ENCODE results near the gene ITPR1.

The ITPR1 gene

GRCh38 chr3:4839278-4839677 is 346.1 kb downstream of the ITPR1 start:
- no peak for DNase-seq

GRCh38 chr3:4841225-4841624 is 348.1 kb downstream of the ITPR1 start:
- DNase-seq: peak; percentile 3

- no peak for DNase-seq
Measured at GRCh38 chr3:4841776-4842440, 348.8 kb downstream of the ITPR1 start.

DNA sequence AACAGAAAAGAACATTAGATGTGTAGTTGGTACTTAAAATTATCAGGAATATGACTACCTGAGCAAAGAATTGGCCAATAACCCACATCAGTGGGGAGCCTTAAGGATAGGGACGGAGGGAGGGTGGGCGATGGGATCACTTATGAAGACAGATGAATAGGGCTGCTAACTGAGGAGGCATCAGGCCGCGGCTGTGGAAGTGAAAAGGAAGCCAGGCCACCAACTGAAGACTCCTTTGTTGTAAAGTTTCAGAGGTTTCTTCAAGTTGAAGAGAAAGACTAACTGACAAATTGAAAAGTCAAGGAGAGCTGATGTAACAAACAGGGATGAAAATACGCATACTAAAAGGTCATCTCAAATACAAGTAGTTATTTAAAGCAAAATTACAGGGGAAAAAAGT is 350.5 kb downstream of the ITPR1 start:
- DNase-seq: no peak

GRCh38 chr3:4845882-4846281 is 352.7 kb downstream of the ITPR1 start:
- no peak for DNase-seq

- no peak for DNase-seq
Measured at GRCh38 chr3:4846543-4846942, 353.4 kb downstream of the ITPR1 start.

- DNase-seq: no peak
Measured at GRCh38 chr3:4848176-4848825, 355.2 kb downstream of the ITPR1 start.

- no peak for DNase-seq
Measured at GRCh38 chr3:4849136-4849535, 356.0 kb downstream of the ITPR1 start.

- DNase-seq: no peak
Measured at GRCh38 chr3:4849739-4850138, 356.6 kb downstream of the ITPR1 start.

DNA sequence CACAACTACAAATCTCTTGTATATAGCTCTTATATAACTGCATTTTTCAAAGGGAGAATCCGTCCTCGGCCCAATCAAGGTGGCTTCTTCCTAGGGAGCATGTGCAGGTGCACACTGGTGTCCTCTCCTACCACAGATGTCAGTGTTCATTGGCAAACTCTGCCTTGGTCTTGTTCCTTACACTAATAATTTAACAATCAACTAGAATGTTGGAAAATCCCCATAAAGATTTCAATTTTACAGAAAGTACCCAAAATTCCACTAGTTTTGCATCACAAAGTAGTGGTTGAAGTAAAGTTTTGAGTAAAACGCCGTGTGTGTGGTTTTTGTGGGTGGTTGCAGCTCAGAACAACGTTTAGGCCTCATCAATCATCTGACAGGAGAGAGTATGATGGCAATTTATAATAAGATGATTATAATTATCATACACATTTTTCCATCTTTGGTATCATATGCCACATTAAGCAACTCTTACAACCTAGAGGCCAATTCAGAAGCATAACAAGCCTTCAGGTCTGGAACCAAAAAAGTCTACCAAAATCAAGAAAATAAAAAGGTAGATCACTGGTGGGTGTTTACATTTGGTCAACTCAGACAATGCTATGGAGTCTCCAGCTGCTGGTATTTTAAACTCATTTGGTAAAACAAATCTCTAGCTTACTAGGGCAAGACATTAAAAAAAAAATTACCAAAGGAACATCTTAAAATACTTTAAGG is 357.2 kb downstream of the ITPR1 start:
- DNase-seq: no peak

DNA sequence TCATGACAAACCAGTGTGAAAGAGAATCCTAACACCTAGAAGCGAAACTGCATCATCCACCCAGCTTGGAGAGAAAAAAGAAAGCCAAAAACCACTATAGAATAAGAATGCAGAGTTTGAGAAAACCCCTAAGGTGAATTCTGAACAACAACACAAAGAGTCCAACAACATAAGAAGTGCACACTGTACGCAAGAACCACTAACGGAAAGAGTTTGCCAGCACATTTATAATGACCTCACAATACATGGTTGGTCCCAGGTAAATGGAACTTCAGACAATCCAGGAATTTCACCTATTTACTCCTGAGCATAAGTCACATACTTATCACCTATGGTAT is 357.7 kb downstream of the ITPR1 start:
- DNase-seq: no peak

DNA sequence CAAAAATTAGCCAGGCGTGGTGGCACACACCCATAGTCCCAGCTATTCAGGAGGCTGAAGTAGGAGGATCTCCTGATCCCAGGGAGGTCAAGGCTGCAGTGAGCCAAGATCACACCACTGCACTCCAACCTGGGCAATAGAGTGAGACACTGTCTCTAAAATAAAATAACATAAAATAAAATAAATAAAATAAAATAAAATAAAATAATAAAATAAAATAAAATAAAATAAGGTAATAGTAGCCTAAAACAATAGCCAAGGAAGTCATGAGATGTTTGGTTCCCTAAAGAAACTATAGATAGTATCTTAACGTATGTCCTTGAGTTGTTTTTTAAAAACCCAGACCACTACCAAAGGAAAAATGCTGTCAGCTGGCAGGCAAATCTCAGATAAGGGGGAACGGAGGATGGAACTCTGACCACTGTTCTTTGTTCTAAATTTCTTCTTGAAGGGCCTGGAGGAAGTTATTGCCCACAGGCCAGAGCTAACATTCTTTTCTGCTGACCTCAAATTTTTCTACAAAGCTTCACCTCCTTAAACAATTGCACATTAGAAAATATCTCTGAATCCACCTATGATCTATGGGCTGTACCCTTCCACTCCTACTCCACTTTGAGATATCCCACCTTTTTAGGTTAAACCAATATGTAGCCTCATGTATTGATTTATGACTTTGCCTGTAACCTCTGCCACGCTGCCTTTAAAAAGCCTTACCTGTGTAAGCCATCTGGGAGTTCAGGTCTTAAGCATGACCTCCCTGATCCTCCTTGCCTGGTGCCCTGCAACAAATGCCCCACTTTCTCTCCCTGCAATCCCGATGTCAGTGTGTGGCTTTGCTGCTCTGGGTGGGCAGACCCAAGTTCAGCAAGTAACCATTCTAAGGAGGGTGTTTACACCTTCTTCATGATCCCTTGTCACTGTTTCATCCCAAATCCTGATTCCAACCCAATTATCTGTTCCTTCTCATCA is 359.9 kb downstream of the ITPR1 start:
- DNase-seq: no peak

DNA sequence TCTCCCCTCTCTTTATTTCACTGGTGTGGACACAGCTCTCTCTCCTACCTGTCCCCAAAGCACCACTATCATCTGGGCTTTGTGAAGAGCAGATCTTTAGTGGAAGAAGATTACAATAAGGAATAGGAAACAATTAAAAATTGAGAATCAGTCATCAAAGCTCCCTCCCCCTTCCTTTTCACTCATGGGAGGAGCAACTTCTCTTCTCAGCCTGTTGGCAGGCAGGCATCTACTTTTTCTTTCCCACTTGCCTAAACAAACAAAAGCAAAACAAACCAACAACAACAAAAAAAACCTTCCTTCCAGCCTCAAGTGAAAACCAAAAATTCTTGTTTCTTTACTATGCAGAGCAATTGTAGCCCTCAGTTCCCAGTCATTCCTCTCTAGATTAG is 360.6 kb downstream of the ITPR1 start:
- DNase-seq: no peak

- DNase-seq: no peak
Measured at GRCh38 chr3:4855676-4856075, 362.5 kb downstream of the ITPR1 start.

GRCh38 chr3:4856136-4856535 is 363.0 kb downstream of the ITPR1 start:
- no peak for DNase-seq

- DNase-seq: no peak
Measured at GRCh38 chr3:4856564-4856963, 363.4 kb downstream of the ITPR1 start.

DNA sequence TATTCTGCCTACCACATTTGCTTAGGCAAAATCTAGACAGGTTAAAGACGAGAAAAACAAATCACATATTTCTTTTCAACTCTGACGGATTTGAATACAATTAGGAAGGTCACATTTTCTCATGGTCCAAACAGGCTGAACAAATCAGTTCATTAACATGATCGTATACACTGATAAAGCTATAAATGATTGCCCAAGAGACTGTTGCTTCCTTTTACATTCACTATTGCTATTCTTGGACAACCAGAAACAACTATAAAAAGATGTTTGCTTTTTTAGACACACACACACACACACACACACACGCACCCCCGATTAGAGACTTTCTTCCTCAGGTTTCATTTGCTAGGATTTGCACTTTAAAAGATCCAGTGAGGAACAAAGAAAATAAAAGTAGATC is 363.8 kb downstream of the ITPR1 start:
- DNase-seq: no peak

DNA sequence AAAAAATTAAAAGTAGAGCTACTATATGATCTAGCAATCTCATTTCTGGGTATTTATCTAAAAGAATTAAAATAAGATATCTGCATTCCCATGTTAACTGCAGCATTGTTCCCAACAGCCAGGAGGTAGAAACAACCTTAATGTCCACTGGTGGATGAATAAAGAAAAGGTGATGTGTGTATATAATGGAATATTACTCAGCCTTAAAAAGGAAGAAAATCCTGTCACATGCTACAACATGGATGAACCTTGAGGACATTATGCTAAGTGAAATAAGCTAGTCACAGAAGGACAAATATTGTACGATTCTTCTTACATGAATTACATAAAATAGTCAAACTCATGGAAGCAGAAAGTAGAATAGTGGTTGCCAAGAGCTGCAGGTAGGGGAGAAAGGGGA is 366.6 kb downstream of the ITPR1 start:
- DNase-seq: no peak

DNA sequence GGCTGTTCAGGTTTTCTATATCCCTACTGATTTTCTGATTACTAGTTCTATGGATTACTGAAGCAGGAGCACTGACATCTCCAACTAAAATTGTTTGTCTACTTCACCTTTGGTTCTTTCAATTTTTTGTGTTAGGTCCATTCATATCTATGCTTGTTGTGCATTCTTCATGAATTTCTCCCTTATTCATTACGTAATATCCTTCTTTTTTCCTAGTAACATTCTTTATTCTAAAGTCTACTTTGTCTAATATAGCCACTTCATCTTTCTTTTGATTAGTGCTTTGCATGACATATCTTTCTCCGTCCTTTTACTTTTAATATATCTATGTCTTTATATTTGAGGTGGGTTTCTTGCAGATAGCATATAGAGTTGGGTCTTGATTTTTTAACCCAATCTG is 369.8 kb downstream of the ITPR1 start:
- DNase-seq: no peak

- DNase-seq: no peak
Measured at GRCh38 chr3:4864503-4864902, 371.4 kb downstream of the ITPR1 start.

- DNase-seq: no peak
Measured at GRCh38 chr3:4865714-4866113, 372.6 kb downstream of the ITPR1 start.

DNA sequence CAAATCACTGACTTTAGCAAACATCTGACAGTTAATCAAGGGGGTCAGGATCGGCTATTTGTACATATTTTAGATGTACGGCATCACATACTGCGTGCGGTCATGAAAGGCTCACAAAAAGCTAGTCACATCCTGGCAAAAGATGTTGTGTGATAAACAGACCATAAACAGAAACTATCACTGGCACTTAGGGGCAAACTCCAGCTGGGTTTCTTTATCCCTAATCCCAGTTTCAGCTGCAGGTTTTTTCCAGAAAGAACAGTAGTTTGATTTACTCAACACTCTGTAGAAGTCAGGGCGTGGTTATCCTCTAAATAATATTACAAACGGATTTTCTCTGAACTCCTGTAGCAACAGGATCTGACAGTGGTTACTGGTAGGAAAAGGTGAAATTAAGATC is 373.7 kb downstream of the ITPR1 start:
- peak; percentile 34 for DNase-seq

DNA sequence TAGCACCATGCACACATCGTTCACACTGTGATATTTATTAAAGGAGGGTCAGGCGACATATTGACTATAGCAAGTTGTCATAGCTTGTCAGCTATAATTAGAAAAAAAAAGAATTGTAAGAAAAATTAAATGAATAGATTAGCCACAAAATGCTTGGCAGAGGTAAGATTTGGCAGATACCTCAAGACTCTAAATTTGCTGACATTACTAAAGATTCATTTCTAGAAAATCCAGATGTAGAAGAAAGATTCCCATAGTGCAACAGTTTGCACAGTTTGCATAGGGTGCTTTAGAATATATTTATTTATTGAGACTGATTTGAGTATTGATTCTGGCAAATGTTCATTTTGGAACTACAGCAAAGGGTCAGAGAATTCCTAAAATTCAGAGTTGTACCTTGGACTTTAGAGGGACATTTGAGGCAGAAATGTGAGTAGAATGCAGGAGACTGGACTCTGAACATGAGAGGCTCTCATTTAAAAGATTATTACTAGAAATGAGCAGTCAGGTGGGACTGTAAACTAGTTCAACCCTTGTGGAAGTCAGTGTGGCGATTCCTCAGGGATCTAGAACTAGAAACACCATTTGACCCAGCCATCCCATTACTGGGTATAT is 384.1 kb downstream of the ITPR1 start:
- DNase-seq: no peak
